Left lobe of liver (tissue), 2 donors: ENCODE measurements around the gene SS18L1. TPM values are rescaled to one million over a fixed set of nuclear protein-coding genes. Genes with fewer than 3 reads are reported as not detected.

ENCODE experiments used
- ATAC-seq: fragments of 200-7000 bp; cut with Tn5 transposase; one replicate; pipeline ENCODE4 v1.9.1; 2020; ENCODE audit warnings: mild to moderate bottlenecking, moderate library complexity
- DNase-seq: peaks from one replicate; pipeline ENCODE4 v3.0.0-alpha.2; 2020; ENCODE audit warnings: low spot score
- total RNA-seq: library from RNA; stranded (reverse); gene quantifications from one replicate; pipeline ENCODE4 v1.2.1, GENCODE V29; 2021
- donor health status: DM: no; HTN: no; CAD: no; lungs with moderate emphysema.
- donor health status: DM: no; HTN: yes; CAD: no.

SS18L1 gene
- total RNA-seq, 1 donor from 2014 or later, result 33.4 TPM

GRCh38 chr20:62119591-62120364 is 23.8 kb upstream of the SS18L1 start:
- ATAC-seq (no peak), DNase-seq (no peak)

GRCh38 chr20:62120365-62120762 is 23.2 kb upstream of the SS18L1 start:
- no peak for DNase-seq
- no peak for ATAC-seq

- peak; percentile 61 for DNase-seq
- ATAC-seq, result peak; percentile 8
Measured at GRCh38 chr20:62120990-62121775, 22.4 kb upstream of the SS18L1 start.

- ATAC-seq, result peak; percentile 86
- peak; percentile 98 for DNase-seq
Measured at GRCh38 chr20:62121776-62122653, 21.6 kb upstream of the SS18L1 start, which contains the start of gene LSM14B. TSS of gene LSM14B (plus strand) at chr20:62122475. CDS start at chr20:62122667, 192 bp downstream.

GRCh38 chr20:62122654-62123449 is 20.7 kb upstream of the SS18L1 start:
- DNase-seq, result peak; percentile 79
- ATAC-seq, result peak; percentile 52

- ATAC-seq (no peak), DNase-seq (no peak)
Measured at GRCh38 chr20:62123450-62124118, 20.0 kb upstream of the SS18L1 start.

GRCh38 chr20:62126141-62126540 is 17.4 kb upstream of the SS18L1 start:
- DNase-seq, result no peak
- no peak for ATAC-seq

GRCh38 chr20:62127799-62128198 is 15.8 kb upstream of the SS18L1 start:
- ATAC-seq (no peak), DNase-seq (no peak)

- DNase-seq, result no peak
- ATAC-seq, result no peak
Measured at GRCh38 chr20:62128502-62128901, 15.1 kb upstream of the SS18L1 start.

- no peak for ATAC-seq
- DNase-seq, result no peak
Measured at GRCh38 chr20:62129731-62130531, 13.6 kb upstream of the SS18L1 start.

GRCh38 chr20:62131560-62132320 is 11.8 kb upstream of the SS18L1 start:
- no peak for DNase-seq
- no peak for ATAC-seq

GRCh38 chr20:62132421-62132820 is 11.1 kb upstream of the SS18L1 start:
- DNase-seq, result no peak
- ATAC-seq, result no peak

GRCh38 chr20:62133051-62133845 is 10.3 kb upstream of the SS18L1 start:
- ATAC-seq (peak; percentile 25), DNase-seq (no peak)

- no peak for DNase-seq
- no peak for ATAC-seq
Measured at GRCh38 chr20:62133864-62134263, 9.7 kb upstream of the SS18L1 start.

- ATAC-seq, result peak; percentile 79
- DNase-seq, result peak; percentile 90
Measured at GRCh38 chr20:62134735-62135231, 8.8 kb upstream of the SS18L1 start.

- DNase-seq (no peak), ATAC-seq (no peak)
Measured at GRCh38 chr20:62135573-62136266, 7.8 kb upstream of the SS18L1 start.
